SJSA1 (cell line): ENCODE measurements around the gene KNOP1. TPM values are rescaled to one million over a fixed set of nuclear protein-coding genes. Genes with fewer than 3 reads are reported as not detected.
"Not testable (repeated sequence)": the region's sequence is repeated elsewhere in the genome, so short reads cannot be mapped to it uniquely, and the experiment has no call there.

ENCODE experiments used
- DNase-seq, 2 experiments: peaks; one replicate each; pipeline ENCODE4 v3.0.0-alpha.2; 2015 to 2020; ENCODE audit warnings: low spot score in 2 of 2, low read depth in 1 of 2
- H3K27ac ChIP-seq: fragments of 250-450 bp; sonication (Bioruptor Pico); 2 replicates; pipeline ENCODE4 v1.5.1; 2020; ENCODE audit warnings: mild to moderate bottlenecking, moderate library complexity
- H3K27me3 ChIP-seq: fragments of 250-450 bp; sonication (Bioruptor Pico); replicated peaks from 2 replicates; pipeline ENCODE4 v1.5.1; 2020; ENCODE audit warnings: mild to moderate bottlenecking, moderate library complexity
- H3K36me3 ChIP-seq: fragments of 250-450 bp; sonication (Bioruptor Pico); 2 replicates; pipeline ENCODE4 v1.5.1; 2020; ENCODE audit warnings: mild to moderate bottlenecking
- H3K4me1 ChIP-seq: fragments of 250-450 bp; sonication (Bioruptor Pico); replicated peaks from 2 replicates; pipeline ENCODE4 v1.6.1; 2021; ENCODE audit warnings: mild to moderate bottlenecking
- H3K4me3 ChIP-seq: fragments of 250-450 bp; sonication (Bioruptor Pico); 2 replicates; pipeline ENCODE4 v1.5.1; 2020; ENCODE audit warnings: mild to moderate bottlenecking
- H3K9me3 ChIP-seq: fragments of 250-450 bp; sonication (Bioruptor Pico); replicated peaks from 2 replicates; pipeline ENCODE4 v1.5.1; 2020; ENCODE audit warnings: mild to moderate bottlenecking
- total RNA-seq: library from RNA; depleted of rRNA; stranded (reverse); fragments of >200 nt; shearing (Covaris generic); gene quantifications from 2 replicates; pipeline ENCODE4 v1.2.3, GENCODE V29; 2014

KNOP1 gene
- total RNA-seq, 1 experiment from 2014 or later = 23.1 TPM

DNA sequence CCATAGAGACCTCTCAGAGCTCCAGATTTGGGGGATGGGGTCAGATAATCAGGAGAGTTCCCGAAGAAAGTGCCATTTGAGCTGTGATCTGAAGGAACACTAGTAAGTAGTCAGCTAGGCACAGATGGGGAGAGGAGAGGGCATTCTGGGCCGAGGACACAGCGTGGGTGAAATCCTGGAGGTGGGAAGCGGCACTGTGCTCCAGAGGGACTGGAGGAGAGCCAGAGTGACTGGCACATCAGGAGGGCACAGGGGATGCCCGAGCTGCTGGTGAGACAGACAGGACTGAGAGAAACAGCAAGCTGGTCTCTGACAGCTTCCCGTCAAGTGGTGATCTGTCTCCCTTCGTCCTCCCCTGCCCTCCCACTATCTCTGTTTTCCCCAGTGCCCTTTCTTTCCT, 40.6 kb downstream of the KNOP1 start:
- H3K4me3 ChIP-seq = no peak overlapping the region
- no peaks in the 10 kb centered on the region for H3K4me1 ChIP-seq
- no peak overlapping the region for H3K27ac ChIP-seq
- peaks cover 9% of the 10 kb centered on the region for H3K36me3 ChIP-seq
- H3K27me3 ChIP-seq = no peaks in the 10 kb centered on the region
- DNase-seq = no peak
- no peaks in the 10 kb centered on the region for H3K9me3 ChIP-seq

DNA sequence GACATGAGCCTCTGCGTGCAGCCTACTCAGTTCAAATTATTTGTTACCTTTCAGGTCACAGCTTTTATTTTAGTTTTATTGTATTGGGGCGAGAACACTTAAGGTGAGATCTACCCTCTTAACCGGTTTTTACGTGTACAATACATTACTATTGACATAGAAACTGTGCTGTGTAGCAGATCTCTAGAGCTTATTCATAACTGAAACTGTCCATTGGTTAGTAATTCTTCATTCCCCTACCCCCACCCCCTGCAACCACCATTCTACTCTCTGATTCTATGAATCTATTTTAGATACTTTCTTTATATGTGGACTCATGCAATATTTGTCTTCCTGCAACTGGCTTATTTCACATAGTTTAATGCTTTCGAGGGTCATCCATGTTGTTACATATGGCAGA, 43.5 kb downstream of the KNOP1 start:
- Histone ChIP-seq H3K36me3 (peaks cover 14% of the 10 kb centered on the region), H3K27me3 (no peaks in the 10 kb centered on the region), H3K9me3 (no peaks in the 10 kb centered on the region), H3K4me3 (no peak overlapping the region), H3K27ac (no peak overlapping the region), H3K4me1 (no peaks in the 10 kb centered on the region)
- DNase-seq = no peak

GRCh38 chr16:19672378-19672777, 45.6 kb downstream of the KNOP1 start:
- Histone ChIP-seq H3K9me3 (no peaks in the 10 kb centered on the region), H3K4me1 (no peaks in the 10 kb centered on the region), H3K27me3 (no peaks in the 10 kb centered on the region), H3K36me3 (peaks cover 17% of the 10 kb centered on the region), H3K4me3 (no peak overlapping the region), H3K27ac (no peak overlapping the region)
- no peak for DNase-seq

DNA sequence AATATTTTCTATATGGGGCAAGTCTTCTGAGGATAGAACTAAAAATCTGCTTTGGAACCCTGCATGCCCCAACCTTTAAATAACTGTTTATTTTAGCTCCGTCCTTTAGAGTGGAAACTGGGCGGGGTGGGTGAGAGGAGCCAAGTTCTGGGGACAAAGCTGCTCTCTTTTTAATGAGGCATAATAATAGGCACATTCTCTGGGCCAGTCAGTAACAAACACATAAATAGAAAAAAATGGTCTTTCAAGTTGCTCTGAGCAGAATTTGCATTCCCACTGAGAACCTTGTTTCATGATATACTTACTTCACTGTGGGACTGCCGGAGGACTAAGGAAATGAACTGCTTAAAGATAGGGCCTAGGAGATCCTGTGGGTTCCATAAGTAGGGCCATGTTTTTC, 51.5 kb downstream of the KNOP1 start:
- H3K27ac ChIP-seq = no peak overlapping the region
- no peaks in the 10 kb centered on the region for H3K4me1 ChIP-seq
- no peak for DNase-seq
- H3K27me3 ChIP-seq = no peaks in the 10 kb centered on the region
- H3K36me3 ChIP-seq = 0 out of 2 replicates have a peak, but pooled peaks cover 12% of the 10 kb centered on the region
- no peaks in the 10 kb centered on the region for H3K9me3 ChIP-seq
- H3K4me3 ChIP-seq = no peak overlapping the region

- H3K27ac ChIP-seq, H3K4me3 ChIP-seq, H3K4me1 ChIP-seq, H3K27me3 ChIP-seq, H3K9me3 ChIP-seq, DNase-seq: not testable (repeated sequence)
- H3K36me3 ChIP-seq = 0 out of 2 replicates have a peak, but pooled peaks cover 13% of the 10 kb centered on the region
These were observed 52.7 kb downstream of the KNOP1 start for GRCh38 chr16:19665313-19665712.

DNA sequence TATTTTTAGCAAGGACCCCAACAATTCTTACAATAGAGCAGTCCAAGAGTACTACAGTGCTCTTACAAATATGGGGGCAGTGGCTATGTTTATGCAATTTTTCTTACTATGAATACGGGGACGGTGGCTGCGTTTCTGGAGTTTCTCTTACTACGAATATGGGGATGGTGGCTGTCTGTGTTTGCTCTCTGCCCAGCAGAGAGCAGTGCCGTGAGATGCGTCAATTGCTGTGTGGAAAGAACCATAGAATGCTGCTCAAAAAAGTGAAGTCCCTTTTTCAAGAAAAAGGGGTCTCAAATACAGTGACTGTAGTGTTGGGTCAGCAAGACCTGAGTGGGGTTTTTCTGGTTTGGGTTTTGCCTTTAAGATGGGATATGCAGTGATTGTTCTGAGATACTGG, 53.9 kb downstream of the KNOP1 start:
- Histone ChIP-seq H3K4me1 (no peaks in the 10 kb centered on the region), H3K36me3 (peaks cover 11% of the 10 kb centered on the region; the same call in 1 of the 2 replicates), H3K27ac (no peak overlapping the region), H3K4me3 (no peak overlapping the region), H3K27me3 (no peaks in the 10 kb centered on the region), H3K9me3 (no peaks in the 10 kb centered on the region)
- DNase-seq = no peak

GRCh38 chr16:19662351-19662750, 55.7 kb downstream of the KNOP1 start:
- H3K27ac ChIP-seq = no peak overlapping the region
- H3K36me3 ChIP-seq = peaks cover 15% of the 10 kb centered on the region

GRCh38 chr16:19660432-19660831, 57.6 kb downstream of the KNOP1 start:
- Histone ChIP-seq H3K4me3 (no peak overlapping the region), H3K36me3 (peaks cover 15% of the 10 kb centered on the region), H3K4me1 (no peaks in the 10 kb centered on the region), H3K9me3 (no peaks in the 10 kb centered on the region), H3K27me3 (no peaks in the 10 kb centered on the region), H3K27ac (no peak overlapping the region)
- no peak for DNase-seq

More at GRCh38 chr16:19662351-19662750, 55.7 kb downstream of the KNOP1 start:
- Histone ChIP-seq H3K27me3 (no peaks in the 10 kb centered on the region), H3K9me3 (no peaks in the 10 kb centered on the region), H3K4me1 (no peaks in the 10 kb centered on the region), H3K4me3 (no peak overlapping the region)
- no peak for DNase-seq

DNA sequence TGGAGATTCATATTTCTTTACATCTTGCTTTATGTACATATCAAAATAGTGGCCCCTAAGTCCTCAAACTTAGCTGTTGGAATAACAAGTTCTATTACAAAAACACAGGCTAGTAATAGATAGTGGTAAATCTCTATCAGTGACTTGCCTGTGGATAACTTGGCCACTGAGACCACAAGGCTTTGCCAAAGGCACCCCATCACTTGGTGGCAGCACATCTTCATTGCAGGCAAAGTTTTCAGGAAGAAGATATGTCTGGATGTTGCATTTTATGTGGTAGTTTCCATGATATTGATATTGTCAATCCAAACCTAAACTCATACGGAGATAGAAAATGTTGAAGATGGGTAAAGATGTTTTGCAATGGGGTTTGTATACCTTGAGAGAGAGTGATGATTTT, 58.5 kb downstream of the KNOP1 start:
- Histone ChIP-seq H3K9me3 (no peaks in the 10 kb centered on the region), H3K4me3 (no peak overlapping the region), H3K4me1 (no peaks in the 10 kb centered on the region), H3K27ac (no peak overlapping the region), H3K27me3 (no peaks in the 10 kb centered on the region), H3K36me3 (peaks cover 13% of the 10 kb centered on the region)
- no peak for DNase-seq

DNA sequence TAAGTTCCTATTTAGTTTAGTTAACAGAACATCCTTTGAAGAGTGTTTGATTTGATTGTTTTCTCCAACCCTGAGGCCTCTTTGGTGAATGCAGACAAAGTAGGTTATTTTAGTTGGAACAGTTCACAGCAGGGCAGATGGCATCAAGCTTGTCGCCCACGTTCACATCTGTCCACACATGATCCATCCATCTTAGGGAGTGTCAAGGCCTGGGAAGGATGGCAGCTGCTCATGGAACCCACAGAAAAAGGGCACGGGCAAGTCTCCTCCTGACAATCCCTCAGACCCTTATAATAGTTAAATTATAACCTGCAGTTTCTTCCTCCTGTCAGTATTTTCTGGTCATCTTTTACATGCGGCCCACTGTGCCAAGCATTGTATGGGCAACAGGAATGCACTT, 60.2 kb downstream of the KNOP1 start:
- no peaks in the 10 kb centered on the region for H3K27me3 ChIP-seq
- H3K4me1 ChIP-seq = no peaks in the 10 kb centered on the region
- DNase-seq = no peak
- H3K4me3 ChIP-seq = no peak overlapping the region
- H3K27ac ChIP-seq = no peak overlapping the region
- H3K36me3 ChIP-seq = peaks cover 22% of the 10 kb centered on the region
- H3K9me3 ChIP-seq = no peaks in the 10 kb centered on the region; the same call in 1 of the 2 replicates

DNA sequence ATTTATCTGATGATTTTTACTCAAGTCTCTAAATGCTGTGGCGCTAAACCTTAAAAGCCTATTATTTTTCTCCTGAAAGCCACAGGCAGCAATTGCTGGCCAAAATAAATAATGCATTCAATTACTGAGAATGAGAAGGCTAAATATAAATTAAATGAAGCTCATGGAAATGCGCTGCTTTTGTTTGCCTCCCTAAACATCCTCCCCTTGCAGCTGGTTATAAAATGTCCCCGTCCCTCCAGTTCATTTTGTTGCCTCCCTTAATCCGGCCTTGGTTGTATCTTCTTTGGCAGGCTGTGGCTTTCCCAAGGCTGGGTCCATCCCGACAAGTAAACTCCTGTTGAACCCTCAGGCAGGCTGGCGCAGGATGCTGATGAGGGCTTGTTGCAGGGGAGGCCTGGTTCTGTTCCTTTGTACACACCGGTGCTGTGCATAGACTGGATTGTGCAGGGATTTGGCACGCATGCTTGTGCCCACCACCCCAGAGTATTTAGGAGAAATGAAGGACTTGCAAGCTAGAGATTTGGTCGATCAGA, 62.7 kb downstream of the KNOP1 start:
- DNase-seq = no peak
- Histone ChIP-seq H3K4me3 (no peak overlapping the region), H3K9me3 (no peaks in the 10 kb centered on the region; the same call in 1 of the 2 replicates), H3K27ac (no peak overlapping the region), H3K36me3 (peaks cover 33% of the 10 kb centered on the region), H3K27me3 (no peaks in the 10 kb centered on the region), H3K4me1 (no peaks in the 10 kb centered on the region)

DNA sequence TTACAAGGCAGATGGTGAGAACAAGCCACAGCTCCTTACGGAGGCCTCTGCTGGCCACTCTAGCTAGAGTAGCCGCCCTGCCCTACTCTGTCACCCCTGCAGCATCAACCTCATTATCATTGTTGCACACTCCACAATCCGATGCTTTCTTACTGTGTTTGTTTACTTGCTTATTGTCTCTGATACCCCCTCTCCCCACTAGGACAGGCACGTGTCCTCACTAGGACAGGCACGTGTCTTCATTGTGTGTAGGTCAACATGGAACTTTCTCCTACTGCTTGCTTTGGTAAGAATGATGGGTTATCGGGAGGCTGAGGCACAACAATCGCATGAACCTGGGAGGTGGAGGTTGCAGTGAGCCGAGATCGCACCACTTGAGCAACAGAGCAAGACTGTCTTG, 63.9 kb downstream of the KNOP1 start:
- Histone ChIP-seq H3K9me3 (no peaks in the 10 kb centered on the region; the same call in 1 of the 2 replicates), H3K27me3 (no peaks in the 10 kb centered on the region), H3K4me3 (no peak overlapping the region), H3K27ac (no peak overlapping the region), H3K36me3 (peaks cover 40% of the 10 kb centered on the region), H3K4me1 (no peaks in the 10 kb centered on the region)
- DNase-seq = no peak
